HL-60/S4 treated with retinoic acid at 250 ng/mL for 4 days and 3 days (cell line): ENCODE results near the gene ASMT.

Experiments used
- in situ Hi-C: fragments of 300-500 bp; cut with MboI; formaldehyde crosslinking; loops from 2 replicates; pipeline ENCODE4 v1.7.0; 2022; ENCODE audit warnings: low sequenced_read_pairs

ASMT gene

GRCh38 chrX:1686642-1687041, 71.8 kb downstream of the ASMT start:
- in situ Hi-C loops: no loop called here
